Retinal pigment epithelial cell (primary cell): ENCODE measurements around the gene RMP24.
"Not testable (repeated sequence)": the region's sequence is repeated elsewhere in the genome, so short reads cannot be mapped to it uniquely, and the experiment has no call there.

Experiments used
- DNase-seq: peaks from one replicate; pipeline ENCODE4 v3.0.0-alpha.2; 2010; ENCODE audit warnings: low read depth
- H3K4me3 ChIP-seq: 2 replicates; pipeline ENCODE4 v1.5.1; 2011; ENCODE audit warnings: mild to moderate bottlenecking, low read length, control low read depth, moderate library complexity
- TF ChIP-seq, protein P1 (sequence below): conservative IDR thresholded peaks from 2 replicates; pipeline ENCODE4 v1.5.1; 2011; ENCODE audit warnings: low read depth, low read length, control low read depth, inconsistent platforms

The RMP24 gene

GRCh38 chr18:35964319-35964718 lies 8.2 kb upstream of the RMP24 start:
- TF ChIP-seq, protein P1, sequence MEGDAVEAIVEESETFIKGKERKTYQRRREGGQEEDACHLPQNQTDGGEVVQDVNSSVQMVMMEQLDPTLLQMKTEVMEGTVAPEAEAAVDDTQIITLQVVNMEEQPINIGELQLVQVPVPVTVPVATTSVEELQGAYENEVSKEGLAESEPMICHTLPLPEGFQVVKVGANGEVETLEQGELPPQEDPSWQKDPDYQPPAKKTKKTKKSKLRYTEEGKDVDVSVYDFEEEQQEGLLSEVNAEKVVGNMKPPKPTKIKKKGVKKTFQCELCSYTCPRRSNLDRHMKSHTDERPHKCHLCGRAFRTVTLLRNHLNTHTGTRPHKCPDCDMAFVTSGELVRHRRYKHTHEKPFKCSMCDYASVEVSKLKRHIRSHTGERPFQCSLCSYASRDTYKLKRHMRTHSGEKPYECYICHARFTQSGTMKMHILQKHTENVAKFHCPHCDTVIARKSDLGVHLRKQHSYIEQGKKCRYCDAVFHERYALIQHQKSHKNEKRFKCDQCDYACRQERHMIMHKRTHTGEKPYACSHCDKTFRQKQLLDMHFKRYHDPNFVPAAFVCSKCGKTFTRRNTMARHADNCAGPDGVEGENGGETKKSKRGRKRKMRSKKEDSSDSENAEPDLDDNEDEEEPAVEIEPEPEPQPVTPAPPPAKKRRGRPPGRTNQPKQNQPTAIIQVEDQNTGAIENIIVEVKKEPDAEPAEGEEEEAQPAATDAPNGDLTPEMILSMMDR, result no peak
- DNase-seq, result no peak
- no peak overlapping the region for H3K4me3 ChIP-seq

DNA sequence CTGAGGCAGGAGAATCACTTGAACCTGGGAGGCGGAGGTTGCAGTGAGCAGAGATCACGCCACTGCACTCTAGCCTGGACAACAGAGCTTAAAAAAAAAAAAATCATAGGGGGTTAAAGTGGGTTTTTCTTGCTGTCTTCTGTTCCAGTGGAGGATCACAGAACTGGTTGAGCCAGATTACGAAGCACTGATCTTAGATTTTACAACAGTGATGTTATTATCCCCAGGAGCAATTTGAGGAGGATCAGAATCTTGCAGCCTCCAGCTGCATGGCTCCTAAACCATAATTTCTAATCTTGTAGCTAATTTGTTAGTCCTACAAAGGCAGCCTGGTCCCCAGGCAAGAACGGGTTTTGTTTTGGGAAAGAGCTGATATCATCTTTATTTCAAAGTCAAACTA lies 4.6 kb upstream of the RMP24 start:
- DNase-seq, H3K4me3 ChIP-seq: not testable (repeated sequence)

- TF ChIP-seq, protein P1, result no peak
- no peak for DNase-seq
- no peak overlapping the region for H3K4me3 ChIP-seq
Observed at GRCh38 chr18:35968278-35968880, 4.1 kb upstream of the RMP24 start.

DNA sequence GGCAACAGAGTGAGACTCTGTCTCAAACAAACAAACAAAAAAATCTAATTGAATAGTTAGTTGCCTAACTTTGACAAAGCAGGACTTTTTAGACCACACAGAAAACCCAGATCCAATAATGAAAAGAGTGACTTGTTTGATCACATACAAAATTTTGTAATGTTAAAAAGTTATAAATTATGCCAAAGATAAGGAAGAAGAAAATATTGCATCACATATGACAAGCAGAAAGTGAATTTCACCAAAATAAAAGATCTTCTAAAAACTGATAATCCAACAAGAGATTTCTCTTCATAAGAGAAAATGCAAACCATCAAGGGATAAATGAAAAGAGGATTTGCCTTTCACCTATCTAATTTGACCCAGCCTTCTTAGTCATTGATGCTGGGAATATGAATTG lies 2.8 kb upstream of the RMP24 start:
- TF ChIP-seq, protein P1, result no peak
- DNase-seq, result no peak
- no peak overlapping the region for H3K4me3 ChIP-seq

GRCh38 chr18:35971661-35972196 lies 750 bp upstream of the RMP24 start:
- TF ChIP-seq, protein P1, result no peak
- peak; percentile 8 for DNase-seq

GRCh38 chr18:35973650-35974049 lies 1.2 kb downstream of the RMP24 start:
- no peak for DNase-seq
- TF ChIP-seq, protein P1, result no peak

More at GRCh38 chr18:35971661-35972196, 750 bp upstream of the RMP24 start:
- H3K4me3 ChIP-seq, result peak overlapping the region; percentile 94

DNA sequence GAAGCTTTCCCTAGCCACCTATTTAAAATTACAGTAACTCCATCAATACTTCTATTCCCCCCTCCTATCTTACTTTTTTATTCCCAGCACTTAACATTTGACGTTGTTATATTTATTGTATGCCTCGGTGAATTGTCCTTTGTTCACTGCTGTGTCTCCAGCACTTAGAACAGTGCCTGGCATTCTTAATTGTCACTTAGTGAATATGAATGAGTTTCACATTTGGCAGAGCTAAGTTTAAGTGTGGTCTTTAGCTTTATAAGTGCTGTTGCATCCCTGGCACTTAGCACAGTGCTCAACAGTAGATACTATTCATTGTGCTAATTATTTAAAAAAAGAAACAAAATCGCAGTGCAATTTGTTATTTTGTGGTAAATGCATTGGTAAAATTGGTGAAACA lies 1.7 kb downstream of the RMP24 start:
- TF ChIP-seq, protein P1, result no peak
- DNase-seq, result no peak
- H3K4me3 ChIP-seq, result no peak overlapping the region

More at GRCh38 chr18:35973650-35974049, 1.2 kb downstream of the RMP24 start:
- H3K4me3 ChIP-seq, result peak overlapping the region; percentile 94

GRCh38 chr18:35979112-35979511 lies 6.6 kb downstream of the RMP24 start:
- no peak for DNase-seq
- TF ChIP-seq, protein P1, result no peak

More at GRCh38 chr18:35979112-35979511, 6.6 kb downstream of the RMP24 start:
- H3K4me3 ChIP-seq, result no peak overlapping the region
